Activated T-cell treated with anti-CD3 and anti-CD28 coated beads for 4 hours (primary cell): ENCODE data around the gene FGF12.

ENCODE experiments used
- DNase-seq: peaks from one replicate; pipeline ENCODE4 v3.0.0-alpha.2; 2020

FGF12 gene

DNA sequence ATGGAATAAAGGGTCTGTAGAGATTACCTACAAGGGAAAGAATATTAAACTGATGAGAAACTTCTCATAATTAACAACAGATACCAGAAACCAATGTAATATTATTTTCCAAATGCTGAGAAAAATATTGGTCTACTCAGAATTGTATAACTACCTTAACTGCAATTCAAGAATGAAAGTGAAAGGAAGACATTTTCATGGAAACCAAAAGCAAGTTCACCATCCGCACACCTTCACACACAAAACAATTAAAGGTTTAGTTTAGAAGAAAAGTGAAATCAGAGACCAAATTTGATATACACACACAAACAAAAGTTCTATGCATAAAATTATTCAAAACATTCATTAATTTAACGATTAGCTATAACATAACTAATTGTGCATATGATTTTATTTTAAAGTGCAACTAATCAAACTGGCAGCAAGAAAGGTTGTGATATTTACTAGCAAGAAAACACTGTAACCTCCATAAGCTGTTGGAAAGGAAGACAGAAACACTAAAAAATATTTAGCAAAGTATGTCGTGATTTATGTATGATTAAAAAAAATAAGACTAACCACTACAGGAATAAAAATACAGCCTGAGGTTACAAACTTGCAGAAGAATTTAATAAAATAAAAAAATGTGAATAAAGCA is 395.5 kb downstream of the FGF12 start:
- DNase-seq, result no peak

DNA sequence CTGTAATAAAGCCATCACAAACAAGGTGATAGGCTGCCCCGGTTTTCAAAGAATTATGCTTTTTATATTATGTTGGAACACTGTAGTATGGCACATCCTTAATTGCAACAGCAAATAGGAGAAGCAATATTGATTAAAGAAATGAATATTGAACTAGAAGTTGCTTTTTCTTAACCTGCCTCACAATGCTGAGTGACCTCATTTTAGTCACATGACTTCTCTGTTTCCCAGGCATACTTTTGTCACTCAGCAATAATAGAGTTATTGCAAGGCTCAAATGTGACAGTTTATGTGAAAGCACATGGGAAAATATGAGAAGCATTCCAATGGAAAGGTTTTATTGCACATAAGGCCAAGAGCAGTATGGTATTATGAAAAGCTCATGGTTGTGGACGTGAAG is 400.7 kb downstream of the FGF12 start:
- DNase-seq, result no peak

DNA sequence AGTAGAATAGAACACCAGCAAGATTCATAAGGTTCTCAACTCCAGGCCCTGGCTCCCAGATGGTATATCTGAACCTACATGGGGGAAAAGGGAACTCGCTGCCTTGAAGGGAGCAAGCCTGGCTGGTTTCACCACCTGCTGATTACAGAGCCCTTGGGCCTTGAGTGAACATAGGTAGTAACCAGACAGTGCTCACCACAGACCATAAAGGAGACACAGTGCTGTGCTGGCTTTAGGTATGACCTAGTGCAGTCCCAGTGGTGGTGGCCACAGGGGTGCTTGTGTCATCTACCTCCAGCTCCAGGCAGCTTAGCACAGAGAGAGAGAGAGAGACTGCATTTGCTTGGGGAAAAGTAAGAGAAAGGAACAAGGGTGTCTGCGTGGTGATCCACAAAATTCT is 409.8 kb downstream of the FGF12 start:
- DNase-seq, result no peak

DNA sequence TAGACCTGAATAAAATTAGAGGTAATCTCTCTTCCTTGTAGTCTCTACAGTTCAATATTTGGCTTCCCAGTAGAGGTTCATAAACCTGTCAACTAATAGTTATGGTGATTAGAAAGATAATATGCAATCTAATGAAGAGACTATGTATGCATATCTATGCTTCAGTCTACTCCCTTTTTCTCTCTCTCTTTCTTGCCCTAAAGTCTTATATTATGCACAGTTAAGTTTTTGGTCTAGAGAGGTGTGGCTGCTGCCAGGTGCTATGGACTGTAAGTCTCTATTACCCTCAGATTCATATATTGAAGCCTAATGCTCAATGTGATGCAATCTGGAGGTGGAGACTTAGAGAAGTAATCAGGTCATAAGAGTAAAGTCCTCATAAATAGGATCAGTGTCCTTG is 413.7 kb downstream of the FGF12 start:
- DNase-seq, result no peak

DNA sequence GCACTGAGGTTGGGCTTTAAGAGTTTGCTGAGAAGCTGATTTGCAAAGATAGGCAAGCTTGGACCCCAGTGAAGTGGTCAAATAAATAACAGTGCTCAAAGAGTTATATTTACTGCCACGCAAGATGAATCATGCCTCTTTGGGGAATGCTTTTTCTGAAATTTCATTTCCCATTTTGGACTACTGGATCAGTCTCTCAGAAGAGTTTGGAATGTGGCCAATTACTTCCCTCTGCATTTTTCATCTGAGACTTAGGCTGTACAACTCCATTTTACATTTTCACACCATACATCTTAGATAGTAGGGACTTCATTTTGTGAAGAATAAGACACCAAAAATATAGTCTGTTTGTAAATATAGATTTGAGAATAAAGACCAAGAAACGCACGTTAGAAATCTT is 419.7 kb downstream of the FGF12 start:
- no peak for DNase-seq

DNA sequence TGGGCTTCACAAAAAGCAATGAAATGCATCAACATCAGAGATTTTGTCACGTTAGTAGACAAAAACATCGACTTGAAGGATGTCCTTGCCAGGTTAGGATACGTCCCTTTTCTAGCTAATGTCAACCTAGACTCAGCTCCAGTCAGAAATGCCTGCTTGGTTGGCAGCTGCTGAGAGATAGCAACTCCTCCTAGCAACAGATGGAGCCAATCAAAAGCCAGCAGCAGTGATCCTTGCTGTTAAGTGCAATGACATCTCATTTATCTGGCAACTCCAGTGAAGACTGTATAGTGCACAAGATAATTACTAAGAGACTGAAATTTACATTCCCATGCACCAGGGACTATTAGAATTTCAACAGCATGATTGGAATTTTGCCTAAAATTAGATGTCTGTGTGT is 424.1 kb downstream of the FGF12 start:
- no peak for DNase-seq

DNA sequence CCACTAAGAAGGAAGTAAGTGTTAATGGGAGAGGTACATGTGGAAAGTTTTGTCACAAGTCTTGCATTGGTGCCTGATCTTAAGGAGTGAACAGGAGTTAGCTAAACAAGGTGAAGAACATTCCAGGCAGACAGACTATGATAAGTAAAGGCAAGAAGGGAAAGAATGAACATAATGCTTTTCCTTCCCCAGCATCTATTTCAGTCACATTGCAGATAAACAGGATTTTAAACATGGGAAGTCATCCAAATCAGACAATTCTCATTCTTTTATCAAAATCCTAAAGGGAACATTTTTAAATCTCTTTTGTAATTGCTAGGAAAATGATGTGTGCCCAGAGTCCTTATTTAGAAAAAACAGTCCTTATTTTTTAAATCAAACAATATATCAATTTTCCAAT is 424.6 kb downstream of the FGF12 start:
- DNase-seq, result no peak

DNA sequence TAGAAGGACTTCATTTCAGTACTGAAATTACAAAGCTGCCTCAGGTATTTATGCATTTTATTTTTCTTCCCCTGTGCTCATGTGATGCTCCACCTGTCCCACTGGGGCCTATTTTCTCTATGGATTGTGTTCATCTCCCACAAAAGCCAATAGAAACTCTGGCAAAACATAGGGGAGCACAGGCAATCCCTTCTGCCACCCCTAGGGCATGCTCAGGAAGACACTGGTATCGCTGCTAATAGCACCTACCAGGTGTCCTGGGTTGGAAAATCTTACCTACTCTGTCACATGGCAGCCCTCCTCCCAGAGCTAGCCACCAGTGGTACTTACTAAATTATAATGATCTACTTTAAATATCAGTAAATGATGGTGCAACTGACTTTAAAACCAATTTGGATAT is 427.4 kb downstream of the FGF12 start:
- no peak for DNase-seq

DNA sequence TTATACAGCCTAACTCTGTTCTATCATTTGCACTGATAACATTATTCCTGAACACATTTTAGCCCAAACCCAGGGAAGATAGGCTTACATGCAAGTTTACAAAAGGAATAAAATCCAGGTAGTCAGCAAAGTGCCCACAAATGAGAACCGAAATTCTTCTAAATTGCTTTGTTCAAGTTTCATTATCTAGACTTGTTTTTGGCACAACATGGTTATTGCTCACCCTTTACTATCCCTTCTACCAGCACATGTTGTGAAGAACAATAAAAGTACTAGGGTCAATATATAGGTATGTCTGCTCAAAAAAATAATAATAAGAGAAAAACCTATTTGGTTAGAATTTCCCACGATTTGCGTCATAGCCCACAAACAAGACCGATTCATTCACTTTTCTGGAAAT is 430.5 kb downstream of the FGF12 start:
- no peak for DNase-seq

DNA sequence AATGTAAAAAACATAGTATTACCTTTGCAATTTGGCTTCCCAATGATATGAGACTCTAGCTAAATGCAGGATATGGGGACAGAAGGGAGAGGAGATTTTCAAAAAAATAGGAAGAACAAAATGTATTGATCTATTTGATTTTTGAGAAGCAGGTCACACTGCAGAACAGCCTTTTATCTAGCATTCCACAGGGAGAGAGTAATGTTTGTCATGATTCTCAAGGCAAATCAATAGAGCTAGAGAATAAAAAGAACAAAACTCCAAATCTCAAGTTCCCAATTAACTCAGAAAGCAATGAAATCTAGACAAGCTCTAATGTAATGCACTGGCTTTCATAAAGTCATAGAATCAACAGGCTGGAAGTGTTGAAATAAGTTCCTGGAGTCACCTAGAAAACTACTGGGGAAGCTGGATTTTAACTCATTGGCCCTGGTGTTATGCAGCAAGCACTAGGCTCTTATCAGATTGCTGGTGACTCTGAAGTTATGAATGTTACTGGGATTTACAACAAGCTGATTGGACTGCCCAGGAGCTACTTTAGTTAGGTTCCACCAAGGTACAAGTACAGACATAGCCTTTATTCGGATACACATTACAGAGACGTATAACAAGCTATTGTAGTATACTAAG is 442.8 kb downstream of the FGF12 start:
- no peak for DNase-seq

DNA sequence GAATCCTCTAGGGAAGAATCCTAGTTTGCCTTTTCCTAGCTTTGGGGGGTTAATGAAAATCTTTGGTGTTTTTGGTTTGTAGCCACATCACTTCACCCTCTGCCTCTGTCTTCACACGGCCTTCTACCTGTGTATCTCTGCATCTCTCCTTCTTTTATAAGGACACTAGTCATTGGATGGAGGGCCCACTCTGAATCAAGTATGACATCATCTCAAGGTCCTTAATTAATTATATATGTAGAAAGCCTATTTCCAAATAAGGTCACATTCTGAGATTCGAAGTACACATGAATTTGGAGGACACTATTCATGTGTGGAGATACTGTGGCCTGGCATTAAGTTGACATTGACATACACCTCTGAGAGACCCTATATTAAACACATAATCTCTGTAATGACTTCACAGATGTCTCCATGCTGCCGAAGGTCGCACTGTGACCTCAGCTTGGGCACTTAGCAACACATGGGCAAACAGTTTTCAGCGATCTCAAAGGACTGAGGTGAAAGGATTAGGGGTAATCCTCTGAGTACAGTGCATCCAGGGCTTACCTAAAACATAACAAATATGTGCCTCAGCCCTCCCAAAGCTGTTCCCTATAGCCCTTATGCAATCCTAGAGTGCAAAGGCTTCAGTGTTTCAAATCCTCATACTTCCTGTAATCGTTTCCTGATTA is 446.0 kb downstream of the FGF12 start:
- no peak for DNase-seq

DNA sequence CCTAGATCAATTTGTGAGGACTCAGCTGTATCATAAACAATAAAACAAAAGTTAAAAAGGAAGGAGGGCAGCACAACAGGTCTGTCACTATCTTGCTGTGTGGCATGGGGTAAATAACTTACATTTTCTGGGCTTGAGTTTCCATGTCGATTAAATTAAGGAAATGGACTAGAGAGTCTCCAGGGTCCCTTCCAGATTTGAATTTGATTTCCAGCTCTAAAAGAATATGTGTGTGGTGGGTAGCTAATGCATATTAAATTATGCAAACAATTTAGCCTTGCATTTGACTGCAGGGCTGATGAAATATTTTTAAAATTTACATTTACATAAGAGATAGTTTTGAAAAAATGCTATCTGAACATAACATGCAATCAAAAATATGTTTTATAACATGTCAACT is 447.7 kb downstream of the FGF12 start:
- DNase-seq, result no peak

DNA sequence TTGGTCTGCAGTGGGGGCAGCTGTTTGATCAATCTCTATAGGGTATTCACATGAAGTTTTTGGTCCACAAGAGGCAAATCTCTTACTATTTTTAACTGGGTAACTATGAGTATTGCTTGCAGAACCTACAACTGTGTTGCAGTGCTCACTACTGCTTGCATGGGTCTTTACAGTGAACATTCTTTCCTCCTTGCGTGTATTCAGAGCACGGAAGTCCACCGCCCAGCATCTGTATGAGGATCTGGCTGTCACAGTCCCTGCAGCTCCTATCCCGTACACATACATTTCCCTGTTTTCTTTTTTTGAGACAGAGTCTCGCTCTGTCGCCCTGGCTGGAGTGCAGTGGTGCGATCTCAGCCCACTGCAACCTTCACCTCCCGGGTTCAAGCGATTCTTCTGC is 449.9 kb downstream of the FGF12 start:
- no peak for DNase-seq

DNA sequence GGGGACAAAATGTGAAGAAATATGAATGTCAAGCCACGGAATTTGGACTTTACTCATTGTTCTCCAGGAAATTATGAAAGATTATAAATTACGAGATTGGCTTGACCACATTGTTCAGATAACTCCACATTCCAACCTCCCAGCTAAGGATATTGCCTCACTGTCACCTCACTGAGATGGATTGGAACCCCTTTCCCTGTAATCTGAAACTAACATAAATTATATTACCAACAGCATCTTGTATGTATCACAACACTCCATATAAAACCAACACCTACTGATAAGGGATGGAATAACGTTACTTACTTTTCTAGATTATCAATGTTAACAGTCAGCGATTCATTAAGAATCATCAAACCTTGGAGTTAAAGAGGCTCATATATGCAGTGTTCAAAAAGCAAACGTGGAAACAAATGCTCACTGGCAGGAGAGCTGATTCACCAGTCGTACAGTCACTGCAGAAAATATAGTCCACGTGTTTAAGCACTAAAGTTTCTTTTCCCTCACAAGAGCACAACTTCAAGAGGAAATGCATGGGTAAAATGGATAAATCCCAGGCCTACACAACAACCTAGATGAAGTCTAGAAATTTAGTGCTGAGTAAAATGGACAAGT is 451.5 kb downstream of the FGF12 start:
- no peak for DNase-seq

DNA sequence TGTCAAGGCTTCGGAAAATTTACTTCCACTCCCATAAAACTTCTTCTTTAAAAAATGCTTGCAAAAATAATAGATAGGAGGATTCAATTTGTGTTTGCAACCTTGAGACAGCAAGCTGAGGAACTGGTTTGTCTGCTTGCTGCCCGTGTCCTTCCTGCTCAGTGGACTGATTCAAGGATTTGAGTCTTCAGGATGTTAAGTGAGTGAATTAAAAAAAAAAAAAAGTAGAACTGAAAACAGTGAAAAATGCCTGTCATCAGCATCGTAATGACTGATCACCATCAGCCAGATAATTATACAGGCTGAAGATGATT is 453.7 kb downstream of the FGF12 start:
- no peak for DNase-seq

DNA sequence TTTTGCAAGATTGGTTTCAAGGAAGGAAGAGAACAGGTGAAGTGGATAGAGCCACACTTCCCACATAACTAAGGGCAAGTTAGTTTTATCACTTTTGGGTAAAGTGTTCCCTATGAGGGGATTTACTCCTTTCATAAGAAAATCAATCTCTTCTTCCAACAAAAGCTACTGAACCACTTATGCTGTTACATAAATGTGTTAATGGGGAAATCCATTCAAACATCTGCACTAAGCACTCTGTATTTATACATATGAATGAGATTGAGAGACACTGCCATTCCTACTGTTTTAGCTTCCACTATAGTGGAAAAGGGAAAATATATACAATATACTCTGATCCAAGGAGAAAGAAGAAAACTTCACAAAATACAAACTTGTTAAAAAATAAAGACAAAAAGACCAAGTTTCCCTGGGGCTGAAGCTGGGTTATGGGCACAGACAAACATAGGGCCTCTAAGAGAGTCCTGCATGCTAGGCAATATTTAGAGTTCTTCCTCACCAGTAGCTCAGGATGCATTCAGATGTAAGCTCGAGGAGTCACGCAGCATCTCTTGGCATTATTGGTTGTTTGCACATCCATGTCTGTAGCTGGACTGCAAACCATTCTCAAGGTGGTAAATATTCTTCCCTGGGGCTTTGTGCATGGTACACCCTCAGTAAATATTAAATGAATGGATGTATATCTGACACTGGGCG is 454.2 kb downstream of the FGF12 start:
- no peak for DNase-seq

DNA sequence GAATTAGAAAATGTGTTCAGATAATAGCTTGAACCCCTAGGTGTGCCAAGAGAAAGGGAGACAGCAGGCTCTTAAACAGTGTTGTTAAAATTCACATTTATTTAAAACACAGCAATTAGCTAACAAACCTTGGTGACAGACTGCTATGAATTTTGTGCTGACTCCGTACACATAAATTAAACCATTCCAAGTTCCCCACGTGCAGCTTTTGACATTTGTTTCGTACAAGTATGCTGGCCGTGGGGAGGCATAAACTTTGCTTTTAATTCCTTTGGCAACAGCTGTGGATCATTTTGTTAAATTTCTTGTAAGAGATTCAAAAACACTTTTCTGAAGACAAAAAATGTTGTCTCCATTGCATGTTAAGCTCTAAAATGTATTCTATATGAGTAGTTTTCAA is 465.3 kb downstream of the FGF12 start:
- no peak for DNase-seq

DNA sequence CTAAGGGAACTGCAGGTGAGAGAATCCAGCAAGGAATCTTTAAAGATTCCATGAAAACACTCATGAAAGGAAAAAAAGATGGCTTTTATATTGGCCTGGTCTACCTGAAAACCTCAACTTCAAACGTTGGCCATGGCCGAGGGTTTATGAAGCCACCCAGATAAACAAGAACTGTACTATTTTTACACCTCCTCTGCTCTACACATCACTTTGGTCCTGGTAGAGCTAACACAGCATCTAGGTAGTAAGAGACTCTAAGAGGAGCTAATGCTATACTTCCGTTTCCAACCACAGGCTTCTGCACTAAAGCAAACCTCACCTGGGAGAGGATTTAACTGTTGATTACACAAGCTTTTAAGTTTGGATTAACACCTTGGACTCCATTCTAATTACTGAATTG is 466.2 kb downstream of the FGF12 start:
- DNase-seq, result no peak

DNA sequence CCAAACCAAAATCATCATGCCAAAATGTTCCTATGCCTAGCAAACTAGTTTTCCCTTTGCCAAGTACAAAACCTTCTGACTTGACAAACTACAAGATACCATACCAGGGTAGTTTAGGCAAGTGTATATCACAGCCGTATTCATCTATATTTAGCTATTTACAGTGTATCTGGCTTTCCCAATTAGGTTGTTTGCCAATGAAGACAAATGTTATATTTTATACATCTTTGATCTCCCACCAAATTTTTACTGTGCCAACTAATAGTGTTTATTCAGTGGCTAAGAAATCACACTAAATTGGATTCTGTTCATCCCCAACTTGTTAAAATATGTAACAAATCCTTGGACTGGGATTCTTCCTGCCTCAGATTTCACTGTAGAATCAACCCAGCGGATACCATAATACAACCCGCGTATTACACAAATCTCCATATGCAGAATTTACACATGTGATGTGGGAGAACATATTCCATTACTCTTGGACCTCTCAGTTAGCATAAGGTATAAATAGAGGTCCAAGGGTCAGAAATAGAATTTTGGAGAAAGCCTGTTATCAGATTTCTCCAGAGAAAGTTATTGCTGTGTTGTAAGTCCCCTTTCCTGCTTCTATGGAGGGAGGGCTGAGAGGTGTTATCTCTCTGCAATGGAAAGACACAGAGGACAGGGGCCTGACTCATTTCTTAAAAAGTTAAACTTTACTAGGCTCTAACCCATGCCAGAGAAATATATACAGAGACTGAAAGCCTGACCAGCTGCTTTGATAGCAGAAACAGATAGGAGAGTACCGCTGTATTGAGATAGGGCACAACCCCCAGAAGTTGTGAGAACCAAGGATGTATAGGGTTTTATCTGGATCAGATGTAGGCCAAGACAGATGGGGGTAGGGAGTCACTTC is 467.0 kb downstream of the FGF12 start:
- DNase-seq, result no peak

DNA sequence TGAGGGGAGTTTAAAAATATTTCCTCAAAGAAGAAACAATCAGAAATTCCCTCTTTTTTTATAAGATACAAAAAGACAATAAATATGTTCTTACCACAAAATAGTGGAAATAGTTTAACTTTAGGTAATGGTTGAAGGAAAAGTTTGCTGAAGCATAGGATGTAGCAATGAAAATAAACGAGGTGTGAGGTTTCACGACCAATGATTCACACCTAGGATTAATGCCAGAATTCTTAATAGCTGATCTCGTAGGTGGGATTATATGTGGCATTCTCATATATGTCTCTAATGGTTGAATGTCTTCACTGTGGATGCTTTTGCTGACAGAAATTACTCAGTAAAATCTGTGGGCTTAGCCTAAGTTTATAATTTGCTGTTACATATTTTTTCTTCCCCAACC is 467.7 kb downstream of the FGF12 start:
- DNase-seq, result no peak

DNA sequence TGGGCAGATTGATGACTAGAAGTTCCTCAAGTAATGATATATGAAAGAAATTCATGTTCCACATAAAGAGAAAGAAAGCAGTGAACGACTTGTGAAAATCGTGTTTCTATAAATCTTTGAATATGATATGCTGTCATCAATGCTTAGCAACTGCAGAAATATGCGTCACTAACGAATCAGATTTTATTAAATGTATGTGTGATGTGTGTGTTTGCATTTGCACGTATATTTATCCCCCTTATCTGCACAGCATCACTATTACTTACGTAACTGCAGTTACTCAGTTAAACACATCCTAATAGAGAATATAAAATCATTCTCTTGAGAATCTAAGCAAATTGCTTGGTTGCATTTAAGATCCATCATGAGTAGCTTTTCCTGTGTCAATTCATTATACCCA is 468.6 kb downstream of the FGF12 start:
- no peak for DNase-seq

DNA sequence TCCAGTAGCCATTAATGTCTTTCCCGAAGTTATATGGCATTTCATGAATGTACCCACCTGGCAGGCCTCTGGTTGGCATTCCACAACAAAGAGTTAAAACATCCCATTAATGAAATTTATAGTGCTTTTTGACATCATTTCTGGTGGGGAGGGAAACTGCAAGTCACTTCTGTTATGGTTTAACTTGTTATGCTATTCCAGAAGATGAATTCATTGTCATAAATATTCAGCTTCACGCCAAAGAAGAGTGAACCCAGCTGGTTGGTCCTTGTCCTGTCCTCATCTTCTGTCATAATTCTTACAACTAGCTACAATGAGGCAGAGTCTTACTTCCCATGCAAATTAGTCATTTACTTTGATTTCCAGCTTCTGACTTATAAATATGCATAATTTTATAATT is 471.5 kb downstream of the FGF12 start:
- no peak for DNase-seq
